ENCODE measurements around the gene TRHDE. TPM values are rescaled to one million over a fixed set of nuclear protein-coding genes. Genes with fewer than 3 reads are reported as not detected.
"Not testable (repeated sequence)": the region's sequence is repeated elsewhere in the genome, so short reads cannot be mapped to it uniquely, and the experiment has no call there.

Gene TRHDE
- polyA plus RNA-seq, 1 donor, result 26.8 TPM

- peak; percentile 5 for DNase-seq
These were observed 350.4 kb downstream of the TRHDE start for GRCh38 chr12:72622556-72622955.

GRCh38 chr12:72631926-72632685, 359.9 kb downstream of the TRHDE start:
- DNase-seq, result no peak

GRCh38 chr12:72642706-72643105, 370.5 kb downstream of the TRHDE start:
- no peak for DNase-seq

DNA sequence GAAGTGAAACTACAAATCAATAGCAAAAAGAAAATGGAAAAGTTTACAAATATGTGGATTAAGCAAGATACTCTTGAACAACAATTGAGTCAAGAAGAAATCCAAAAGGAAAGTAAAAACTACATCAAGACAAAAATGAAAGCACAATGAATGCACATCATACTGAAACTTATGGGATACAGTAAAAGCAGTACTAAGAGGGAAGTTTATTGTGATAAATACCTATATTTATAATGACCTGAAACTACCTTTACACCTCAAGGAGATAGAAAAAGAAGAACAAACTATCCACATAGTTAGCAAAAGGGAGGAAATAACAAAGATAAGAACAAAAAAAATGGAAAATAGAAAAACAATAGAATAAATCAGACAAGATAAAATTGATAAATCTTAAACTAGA, 375.0 kb downstream of the TRHDE start:
- no peak for DNase-seq

DNA sequence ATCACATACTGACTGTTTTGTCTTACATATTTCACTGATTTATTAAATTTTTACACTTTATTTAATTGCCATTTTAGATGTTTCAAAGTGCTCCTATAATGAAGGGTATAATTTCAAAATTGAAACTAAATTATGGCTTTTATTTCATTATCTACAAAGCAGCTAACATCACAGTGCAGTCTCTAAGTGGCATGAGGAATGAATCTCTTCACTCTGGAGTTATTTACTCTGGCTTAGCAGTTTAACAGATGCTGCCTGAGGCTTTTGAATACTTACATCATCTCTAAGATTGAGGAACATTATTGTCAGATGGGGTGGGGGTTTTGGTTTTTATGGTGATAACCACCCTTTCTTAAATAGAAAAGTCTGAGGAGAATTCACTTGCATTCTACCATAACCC, 386.4 kb downstream of the TRHDE start:
- DNase-seq, result no peak

GRCh38 chr12:72660174-72660573, 388.0 kb downstream of the TRHDE start:
- not testable (repeated sequence) for DNase-seq

GRCh38 chr12:72673853-72674252, 401.7 kb downstream of the TRHDE start:
- DNase-seq, result no peak

- DNase-seq, result no peak
These were observed 404.4 kb downstream of the TRHDE start for GRCh38 chr12:72676556-72676955.

- DNase-seq, result no peak
These were observed 405.0 kb downstream of the TRHDE start for GRCh38 chr12:72677139-72677538.

- DNase-seq, result no peak
These were observed 405.7 kb downstream of the TRHDE start for GRCh38 chr12:72677846-72678245.

GRCh38 chr12:72679147-72679757, 407.1 kb downstream of the TRHDE start:
- DNase-seq, result no peak

DNA sequence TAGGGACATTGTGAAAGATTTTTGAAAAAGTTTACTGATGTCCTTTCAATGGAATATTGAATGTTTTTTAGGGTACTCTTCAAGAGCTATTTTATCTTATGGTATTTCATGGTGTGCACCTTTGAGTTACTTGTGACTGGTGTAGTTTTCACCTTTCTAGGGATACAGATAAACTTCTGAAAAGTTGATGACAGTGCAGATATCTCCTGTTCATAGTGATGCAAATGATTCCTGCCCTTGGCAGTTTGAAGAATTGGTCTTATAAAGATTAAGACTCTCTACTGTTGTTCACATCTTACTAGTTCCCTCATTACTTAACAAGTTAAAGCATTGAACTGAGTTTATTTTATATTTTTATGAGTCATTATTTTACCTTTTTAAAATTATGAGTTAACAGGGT, 408.9 kb downstream of the TRHDE start:
- DNase-seq, result no peak

- no peak for DNase-seq
These were observed 412.3 kb downstream of the TRHDE start for GRCh38 chr12:72684491-72684890.

DNA sequence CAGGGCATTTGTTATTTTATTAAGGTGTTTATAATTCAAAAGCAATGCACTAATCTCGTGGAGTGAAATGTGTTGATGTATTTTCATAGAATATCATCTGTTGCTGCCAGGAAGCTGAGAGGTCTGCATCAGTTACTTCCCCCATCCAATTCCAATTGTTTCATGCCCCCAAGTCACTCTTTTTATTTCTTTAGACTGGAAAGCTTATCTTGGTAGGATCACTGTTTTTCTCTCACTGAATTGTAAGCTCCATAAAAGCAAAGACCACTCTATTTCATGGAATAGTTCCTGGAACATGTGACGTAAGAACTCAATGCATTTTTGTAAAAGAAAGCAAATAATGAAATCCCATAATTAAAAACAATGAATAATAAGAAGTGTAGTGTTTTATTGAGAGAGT, 420.2 kb downstream of the TRHDE start:
- no peak for DNase-seq

- no peak for DNase-seq
These were observed 422.0 kb downstream of the TRHDE start for GRCh38 chr12:72694193-72694592.

DNA sequence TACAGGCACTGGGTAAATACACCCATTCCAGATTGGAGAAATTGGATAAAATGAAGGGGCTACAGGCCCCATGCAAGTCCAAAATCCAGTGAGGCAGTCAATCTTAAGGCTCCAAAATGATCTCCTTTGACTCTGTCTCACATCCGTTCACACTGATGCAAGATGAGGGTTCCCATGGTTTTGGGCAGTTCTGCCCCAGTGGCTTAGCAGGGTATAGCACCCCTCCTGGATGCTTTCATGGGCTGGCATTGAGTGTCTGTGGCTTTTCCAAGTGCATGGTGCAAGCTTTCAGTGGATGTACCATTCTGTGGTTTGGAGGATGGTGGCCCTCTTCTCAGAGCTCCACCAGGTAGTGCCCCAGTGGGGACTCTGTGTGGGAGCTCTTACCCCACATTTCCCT, 427.2 kb downstream of the TRHDE start:
- no peak for DNase-seq

DNA sequence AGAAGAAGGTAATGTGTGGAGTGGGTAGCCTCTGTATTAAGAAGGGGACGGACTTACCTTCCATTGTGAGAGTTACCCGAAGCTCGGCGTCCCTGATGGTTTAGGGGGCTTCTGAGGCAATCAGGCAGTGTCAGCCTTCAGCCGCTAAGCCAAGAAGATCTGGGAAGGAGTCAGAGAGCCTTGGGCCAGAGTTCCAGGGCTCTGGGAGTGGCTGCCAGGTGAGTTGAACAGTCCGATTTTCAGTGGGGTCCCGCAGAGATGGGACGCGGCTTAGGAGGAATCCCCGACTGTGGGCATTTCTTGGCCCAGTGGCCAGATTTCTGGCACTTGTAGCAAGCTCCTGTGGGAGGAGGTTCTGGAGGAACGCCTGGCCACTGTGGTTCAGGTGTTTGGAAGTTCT, 439.9 kb downstream of the TRHDE start:
- not testable (repeated sequence) for DNase-seq

DNA sequence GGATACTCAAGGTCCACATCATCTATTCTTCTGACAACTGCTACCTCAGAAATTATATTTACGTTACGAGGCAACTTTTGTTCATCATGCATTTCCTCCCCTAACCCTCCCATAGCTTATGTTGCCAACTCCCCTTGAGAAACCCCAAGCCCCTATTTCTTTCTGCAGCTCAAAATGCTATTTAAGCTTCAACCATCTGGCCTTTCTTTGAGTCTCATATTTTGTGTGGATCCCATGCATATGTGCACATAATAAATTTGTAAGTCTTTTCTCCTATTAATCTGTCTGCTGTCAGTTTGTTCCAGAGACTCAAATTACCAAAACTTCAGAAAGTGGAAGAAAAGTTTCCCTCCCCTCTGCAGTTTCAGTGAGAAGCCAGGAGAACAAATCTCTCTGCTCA, 444.1 kb downstream of the TRHDE start:
- no peak for DNase-seq

GRCh38 chr12:72717036-72717435, 444.9 kb downstream of the TRHDE start:
- no peak for DNase-seq
